LNCaP clone FGC (cell line): ENCODE measurements around the gene POLN.

Source experiments
- DNase-seq: peaks from one replicate; pipeline ENCODE4 v3.0.0-alpha.2; 2011; ENCODE audit warnings: low read depth
- H3K4me3 ChIP-seq: 2 replicates; pipeline ENCODE4 v1.5.1; 2011; ENCODE audit warnings: mild to moderate bottlenecking, low read depth, low read length, control low read depth
- TF ChIP-seq, protein P1 (sequence below): IDR thresholded peaks from 2 replicates; pipeline ENCODE4 v1.5.1; 2012; ENCODE audit warnings: mild to moderate bottlenecking; ENCODE audit not compliant: control insufficient read depth, insufficient read depth; ENCODE audit errors: extremely low read depth

Gene POLN

DNA sequence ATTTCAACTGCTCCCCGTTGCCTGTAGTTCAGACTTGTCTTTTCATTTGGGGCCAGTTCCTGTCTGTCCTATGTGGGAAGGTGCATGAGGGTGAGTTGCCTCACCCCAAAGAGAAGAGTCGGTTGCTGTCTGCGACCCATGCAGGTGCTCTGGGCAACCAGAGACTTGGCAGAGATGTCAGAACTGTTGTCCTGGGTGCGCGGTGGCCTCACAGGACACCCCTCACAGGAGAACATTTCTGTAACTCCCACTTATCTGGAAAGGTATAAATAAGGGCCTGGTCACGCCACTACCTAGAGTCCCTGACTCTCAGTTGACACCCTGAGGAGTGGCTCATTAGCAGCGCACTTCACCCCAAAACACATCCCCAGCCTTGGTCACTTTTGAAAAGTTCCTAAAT is 192.5 kb downstream of the POLN start:
- H3K4me3 ChIP-seq, result no peak overlapping the region
- TF ChIP-seq, protein P1, sequence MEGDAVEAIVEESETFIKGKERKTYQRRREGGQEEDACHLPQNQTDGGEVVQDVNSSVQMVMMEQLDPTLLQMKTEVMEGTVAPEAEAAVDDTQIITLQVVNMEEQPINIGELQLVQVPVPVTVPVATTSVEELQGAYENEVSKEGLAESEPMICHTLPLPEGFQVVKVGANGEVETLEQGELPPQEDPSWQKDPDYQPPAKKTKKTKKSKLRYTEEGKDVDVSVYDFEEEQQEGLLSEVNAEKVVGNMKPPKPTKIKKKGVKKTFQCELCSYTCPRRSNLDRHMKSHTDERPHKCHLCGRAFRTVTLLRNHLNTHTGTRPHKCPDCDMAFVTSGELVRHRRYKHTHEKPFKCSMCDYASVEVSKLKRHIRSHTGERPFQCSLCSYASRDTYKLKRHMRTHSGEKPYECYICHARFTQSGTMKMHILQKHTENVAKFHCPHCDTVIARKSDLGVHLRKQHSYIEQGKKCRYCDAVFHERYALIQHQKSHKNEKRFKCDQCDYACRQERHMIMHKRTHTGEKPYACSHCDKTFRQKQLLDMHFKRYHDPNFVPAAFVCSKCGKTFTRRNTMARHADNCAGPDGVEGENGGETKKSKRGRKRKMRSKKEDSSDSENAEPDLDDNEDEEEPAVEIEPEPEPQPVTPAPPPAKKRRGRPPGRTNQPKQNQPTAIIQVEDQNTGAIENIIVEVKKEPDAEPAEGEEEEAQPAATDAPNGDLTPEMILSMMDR, result no peak
- no peak for DNase-seq

DNA sequence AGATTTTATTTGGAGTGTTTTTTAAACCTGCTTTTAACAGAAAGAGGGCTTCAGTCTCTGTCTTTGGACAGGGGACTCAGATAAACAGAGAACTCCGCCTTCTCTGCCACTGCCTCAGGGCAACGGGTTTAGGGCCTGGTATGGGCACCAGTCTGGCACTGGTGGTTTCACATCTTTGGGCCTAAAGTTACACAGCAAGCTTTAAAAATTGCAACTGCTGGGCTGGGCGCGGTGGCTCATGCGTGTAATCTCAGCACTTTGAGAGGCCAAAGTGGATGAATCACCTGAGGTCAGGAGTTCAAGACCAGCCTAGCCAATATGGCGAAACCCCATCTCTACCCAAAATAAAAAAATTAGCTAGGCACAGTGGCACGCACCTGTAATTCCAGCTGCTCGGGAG is 193.1 kb downstream of the POLN start:
- no peak overlapping the region for H3K4me3 ChIP-seq
- TF ChIP-seq, protein P1, result no peak
- no peak for DNase-seq

DNA sequence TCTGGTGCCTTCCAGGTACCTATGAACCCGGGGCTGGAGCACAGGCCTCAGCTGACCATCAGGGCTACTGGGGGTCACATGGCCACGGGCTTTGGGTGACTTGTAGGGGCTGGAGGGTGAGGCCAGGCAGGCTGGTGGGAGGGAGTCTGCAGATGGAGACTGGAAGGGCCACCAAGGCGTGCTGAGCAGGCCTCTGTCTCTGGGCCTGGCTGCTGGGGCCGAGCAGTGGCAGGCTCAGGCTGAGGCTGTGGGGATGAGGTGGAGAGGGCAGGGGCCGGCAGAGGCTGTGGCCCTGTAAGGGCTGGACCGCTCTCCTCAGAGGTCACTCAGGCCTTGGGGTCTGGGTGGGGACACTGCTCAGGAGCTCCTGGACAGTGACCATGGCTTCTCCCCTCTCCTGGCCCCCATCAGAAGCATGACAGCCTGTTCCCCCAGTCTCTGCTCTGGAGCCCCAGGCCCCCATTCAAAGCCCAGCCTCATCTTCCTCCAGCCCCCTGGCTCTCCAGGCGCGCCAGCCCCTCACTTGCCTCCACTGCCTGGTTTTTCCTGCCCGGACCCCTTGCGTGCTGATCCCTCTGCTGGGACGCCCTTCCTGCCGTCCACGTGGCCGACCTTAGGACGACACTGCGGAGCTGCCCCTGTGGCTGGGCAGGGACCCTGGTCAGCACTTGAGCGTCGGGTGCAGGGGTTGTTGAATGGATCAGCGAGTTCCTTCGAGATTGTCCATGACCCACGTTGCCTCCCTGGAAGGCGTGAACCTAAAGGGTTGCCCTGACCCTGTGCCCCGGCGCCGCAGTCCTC is 193.9 kb downstream of the POLN start:
- no peak overlapping the region for H3K4me3 ChIP-seq
- no peak for DNase-seq
- TF ChIP-seq, protein P1, result no peak

DNA sequence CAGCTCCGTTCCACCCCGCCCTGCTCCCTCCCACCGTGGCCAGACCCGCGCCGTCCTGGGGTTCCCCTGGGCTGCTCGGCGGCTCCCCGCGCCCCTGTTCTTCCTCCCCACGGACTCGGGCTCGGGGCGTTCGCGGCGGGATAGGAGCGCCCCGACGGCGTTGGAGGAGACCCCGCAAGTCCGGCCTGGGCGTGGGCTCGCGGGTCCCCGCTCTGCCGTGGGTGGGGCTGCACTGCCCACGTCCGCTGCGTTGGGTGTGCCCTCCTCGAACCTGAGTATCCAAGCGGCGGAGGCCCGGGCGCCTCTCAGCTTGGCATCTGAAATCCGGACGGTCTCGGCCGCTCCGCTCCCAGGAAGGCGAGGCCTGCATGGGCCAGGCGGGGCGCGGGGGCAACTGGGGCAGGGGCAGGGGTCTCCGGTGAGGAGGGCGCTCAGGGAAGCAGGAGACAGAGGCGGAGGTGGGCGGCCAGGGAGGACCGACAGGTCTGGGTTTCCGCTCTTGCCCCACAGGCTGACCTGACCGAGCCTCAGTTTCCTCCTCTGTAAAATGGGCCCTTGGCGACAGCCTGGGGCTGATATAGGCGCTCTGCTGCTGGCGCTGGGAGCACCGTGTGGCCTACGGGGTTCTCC is 194.8 kb downstream of the POLN start:
- no peak for DNase-seq
- H3K4me3 ChIP-seq, result no peak overlapping the region
- TF ChIP-seq, protein P1, result no peak

DNA sequence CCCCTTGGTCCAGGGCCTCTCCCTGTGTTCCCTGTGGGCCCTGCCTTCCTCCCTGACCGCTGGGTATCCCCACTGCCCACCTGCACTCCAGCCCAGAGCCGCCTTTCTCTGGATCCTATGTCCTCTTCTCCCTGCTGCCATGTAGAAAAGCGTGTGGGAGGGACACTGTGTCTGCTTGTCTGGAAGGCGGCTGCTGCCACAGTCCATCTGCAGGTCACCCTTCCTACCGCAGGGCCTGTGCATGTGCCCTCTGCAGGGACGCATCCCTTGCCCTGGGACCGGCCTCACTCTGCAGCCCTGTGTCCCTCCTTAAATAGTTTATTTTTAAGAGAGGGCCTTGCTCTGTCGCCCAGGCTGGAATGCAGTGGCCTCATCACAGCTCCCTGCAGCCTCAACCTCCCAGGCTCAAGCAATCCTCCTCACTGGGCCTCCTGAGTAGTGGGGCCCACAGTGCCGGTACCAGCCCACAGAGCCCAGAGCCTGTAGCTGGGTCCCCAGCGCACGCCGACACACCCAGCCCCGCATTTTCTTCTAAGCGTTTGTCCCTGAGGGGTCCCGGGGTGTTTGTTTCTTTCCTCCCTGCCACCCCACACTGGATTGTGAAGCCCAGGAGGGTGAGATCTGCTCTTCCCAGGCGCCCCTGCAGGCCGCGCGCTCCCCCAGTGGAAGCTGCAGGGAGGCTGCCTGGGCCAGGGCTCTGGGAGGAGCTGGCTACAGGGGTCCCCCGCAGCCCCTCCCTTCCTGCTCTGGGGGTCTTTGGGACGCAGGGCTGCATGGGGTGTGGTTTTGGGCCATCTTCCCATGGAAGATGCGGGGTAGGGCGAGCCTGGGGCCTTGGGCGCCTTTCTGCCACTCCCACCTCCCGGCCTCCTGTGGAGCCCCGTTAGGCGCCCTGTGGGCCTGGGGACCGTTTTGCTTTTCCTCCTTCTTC is 195.6 kb downstream of the POLN start:
- H3K4me3 ChIP-seq, result no peak overlapping the region
- TF ChIP-seq, protein P1, result no peak
- no peak for DNase-seq

DNA sequence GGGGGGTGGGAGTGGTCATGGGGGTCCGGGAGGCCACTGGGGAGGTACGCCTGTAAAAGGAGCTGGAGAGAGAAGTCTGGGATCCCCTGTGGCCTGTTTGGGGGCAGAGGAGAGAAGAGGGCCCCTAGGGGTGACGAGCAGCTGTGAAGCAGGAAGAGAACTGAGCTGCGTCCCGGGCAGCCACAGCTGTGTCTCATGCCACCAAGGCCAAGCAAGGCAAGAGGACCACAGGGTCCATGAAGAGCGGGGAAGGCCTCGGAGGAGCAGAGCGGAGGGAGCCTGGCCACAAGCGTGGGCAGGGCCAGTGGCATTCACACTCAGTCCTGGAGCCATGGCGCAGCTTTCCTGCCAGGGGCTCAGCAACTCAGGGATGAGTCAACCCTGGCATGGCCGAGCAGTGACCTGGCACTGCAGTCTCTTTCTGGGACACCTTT is 196.4 kb downstream of the POLN start:
- TF ChIP-seq, protein P1, result no peak
- DNase-seq, result no peak

More for the DNA sequence above, 196.4 kb downstream of the POLN start:
- H3K4me3 ChIP-seq, result no peak overlapping the region
